GM19099 (cell line): Measurements from ENCODE around the gene FARP1.

Experiments used
- POLR2A ChIP-seq: IDR thresholded peaks from 3 replicates; pipeline ENCODE4 v1.6.1; 2011; ENCODE audit warnings: low read depth; ENCODE audit not compliant: insufficient read length; ENCODE audit errors: extremely low read depth

Gene FARP1

DNA sequence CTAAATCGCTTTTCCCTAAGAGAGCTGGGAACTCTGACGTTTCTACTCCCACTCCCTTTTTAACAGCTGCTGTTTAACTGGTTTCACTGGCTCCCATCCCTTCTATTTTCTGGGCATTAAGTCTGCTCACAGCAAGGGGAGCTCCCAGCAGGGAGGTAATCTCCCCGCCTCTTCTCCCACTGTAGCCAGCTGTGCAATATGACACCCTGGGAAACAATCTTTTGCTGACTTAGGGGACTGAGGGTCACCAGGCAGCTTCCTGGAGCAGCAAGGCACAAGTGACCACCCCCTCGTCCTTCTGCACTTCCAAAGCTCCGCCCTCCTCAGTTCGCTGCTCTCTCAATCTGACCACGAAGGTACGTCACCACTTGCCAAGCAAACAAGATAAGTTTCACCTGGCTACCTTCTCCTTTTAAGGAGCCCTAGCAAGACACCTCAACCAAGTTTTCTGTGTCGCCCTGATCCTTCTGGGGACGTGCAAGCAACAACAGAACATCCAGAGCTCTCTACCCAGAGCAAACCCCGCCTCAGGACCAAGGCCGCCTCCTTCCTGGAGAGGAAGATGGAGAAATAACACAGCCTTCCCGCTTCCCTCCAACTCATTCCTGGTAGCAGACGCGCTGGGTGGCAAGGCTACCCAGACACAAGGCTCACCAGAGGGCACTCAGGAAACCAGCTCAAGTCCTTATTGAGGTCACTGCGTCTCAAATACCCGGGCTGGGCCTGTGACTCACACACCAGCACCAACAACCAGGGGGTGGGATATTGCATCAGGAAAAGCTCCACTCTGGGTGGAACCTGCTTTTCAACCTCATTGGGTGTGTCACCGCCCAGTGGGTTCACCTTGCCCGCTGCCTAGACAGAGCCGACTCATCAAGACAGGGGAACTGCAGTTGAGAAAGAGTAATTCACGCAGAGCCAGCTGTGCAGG, 341.7 kb downstream of the FARP1 start:
- no peak for TF ChIP-seq POLR2A

DNA sequence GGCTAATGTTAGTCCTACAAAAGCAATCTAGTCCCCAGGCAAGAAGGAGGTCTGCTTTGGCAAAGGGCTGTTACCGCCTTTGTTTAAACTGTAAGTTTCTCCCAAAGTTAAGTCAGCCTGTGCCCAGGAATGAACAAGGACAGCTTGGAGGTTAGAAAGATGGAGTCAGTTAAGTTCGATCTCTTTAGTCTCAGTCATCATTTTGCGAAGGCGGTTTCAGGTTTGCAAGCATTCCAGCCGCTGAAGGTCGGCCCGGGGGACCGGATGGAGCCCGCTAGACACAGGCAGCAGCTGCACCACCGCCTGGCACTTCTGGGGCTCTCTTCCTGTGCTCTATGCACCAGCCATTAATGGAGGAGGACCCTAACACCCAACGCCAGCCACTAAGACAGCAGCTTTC, 342.7 kb downstream of the FARP1 start:
- TF ChIP-seq POLR2A = no peak

DNA sequence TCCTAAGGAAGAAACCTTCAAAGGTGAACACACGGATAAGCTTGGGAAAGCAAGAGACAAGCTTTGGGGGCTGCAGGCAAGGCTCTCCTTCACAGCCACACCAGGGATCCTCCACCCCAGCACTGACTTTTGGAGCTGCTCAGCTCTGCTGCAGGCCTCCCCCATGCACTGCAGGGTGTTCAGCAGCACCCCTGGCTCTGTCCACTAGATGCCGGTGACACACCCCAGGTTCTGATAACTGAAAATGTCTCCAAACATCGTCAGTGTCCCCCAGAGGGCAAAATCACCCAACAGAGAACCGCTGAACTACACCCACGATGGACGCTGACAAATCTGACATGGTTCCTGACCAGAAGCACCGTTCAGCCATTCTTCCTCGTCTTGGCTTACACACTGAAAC, 343.5 kb downstream of the FARP1 start:
- no peak for TF ChIP-seq POLR2A

DNA sequence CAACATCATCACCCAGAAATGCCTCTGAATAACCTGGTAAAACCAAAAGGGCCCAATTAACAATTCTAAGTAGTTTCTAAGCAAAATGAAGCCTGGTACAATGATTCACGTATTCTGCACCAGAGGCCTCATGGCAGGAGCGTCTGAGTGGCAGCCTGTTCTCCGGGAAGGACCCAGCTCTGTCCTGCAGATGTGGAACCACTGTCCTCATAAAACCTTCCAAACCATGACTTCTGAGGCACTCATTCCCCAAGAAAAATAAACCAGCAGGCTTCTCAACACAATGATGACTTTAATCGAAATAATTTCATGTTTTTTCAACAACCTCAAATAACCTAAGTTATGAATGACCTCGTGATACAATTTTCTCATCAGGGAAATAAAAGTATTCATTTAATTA, 344.1 kb downstream of the FARP1 start:
- no peak for TF ChIP-seq POLR2A

DNA sequence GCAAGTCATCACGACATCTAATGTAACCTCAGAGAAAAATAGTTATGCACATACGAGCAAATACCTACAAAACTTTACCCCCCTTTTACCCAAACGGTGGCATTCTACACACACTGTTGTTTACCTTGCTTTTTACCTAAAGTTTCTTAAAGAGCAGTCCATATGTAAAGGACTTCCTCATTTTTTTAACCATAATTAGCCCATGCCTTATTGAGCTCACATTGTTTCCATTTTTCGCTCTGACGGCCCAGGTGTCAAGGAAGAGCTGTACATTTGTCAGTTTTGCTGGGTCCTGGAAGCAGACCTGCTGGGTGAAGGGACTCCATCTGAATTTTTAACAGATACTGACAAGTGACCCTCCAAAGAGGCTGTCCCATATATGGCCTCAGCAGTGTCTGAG, 344.6 kb downstream of the FARP1 start:
- no peak for TF ChIP-seq POLR2A

DNA sequence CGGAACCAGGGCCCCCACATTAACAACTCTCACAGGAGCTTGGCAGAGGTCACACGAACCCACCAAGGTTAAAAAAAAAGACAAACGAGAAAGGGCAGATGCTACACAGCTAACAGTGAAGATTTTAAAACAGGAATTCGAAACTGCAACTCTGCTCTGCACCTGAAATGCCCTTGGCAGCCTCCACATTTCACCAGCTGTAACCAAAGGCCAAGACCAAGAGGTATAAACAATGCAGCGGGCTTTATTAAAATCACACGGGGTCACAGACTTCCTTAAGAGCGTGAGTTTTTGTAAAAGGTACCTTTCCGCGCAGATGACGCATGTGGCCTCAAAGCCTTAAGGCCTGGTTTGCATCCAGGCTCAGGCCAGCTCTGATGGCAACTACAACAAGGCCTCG, 345.8 kb downstream of the FARP1 start:
- TF ChIP-seq POLR2A = no peak

DNA sequence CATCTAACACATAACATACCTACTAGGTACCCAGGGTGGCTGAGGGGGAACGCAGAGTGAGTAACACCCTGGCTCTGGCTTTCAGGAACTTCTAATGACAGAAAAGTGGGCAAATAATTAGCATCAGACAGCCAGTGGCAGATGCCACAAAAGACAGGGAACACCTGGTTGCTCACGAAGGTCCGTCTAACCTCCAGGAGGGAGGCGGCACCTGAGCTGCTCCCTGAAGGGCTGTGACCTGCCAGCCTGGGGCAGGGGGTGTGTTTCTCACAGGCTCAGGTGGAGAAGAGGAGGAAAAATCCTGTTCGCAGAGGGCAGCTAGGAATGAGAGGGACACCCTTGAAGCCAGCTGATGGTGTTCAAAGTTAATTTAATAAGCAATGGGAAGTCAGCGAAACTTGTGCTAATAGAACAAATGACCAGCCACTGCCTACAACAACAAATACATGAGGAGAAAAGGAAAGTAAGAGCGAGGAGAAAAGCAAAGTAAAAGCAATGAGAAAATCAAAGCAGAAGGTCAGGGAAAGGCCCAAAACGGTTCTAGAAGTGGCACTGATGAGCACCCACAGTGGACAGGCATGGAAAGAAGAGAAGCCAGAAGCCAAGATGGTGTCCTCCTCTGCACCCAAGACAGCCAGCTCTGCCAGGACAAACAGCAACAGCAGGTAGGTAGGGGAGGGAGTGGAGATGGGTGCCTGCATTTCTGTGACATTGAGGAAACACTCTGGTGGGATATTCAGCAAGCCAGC, 346.7 kb downstream of the FARP1 start:
- no peak for TF ChIP-seq POLR2A

DNA sequence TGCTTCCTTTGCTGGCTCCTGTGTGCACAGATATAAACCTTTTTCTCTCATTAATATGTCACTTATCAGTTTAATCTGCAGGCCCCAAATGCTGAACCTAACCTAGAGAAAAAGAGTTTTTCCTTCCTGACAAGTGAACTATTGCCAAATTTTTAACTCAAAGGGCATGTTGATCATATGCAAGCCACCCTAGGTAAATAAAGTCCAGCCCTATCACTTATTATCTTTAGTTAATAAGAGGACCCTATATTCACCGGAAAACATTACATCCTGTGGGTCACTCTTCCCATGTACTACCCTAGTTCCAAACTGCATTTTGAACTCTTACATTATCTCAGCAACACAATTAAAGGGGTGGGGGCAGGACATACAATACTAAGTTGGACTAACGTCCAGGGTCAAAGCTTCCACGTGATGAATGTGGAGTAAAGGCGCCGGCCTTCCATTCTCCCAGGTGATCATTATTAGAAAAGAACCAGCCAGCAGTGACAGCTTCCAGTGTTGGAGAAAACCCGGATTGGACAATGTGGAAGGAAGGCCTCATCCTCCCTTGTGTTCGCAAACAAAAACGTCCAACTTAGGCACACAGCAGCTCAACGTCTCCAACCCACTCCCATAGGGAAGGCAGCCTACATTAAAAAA, 347.4 kb downstream of the FARP1 start:
- TF ChIP-seq POLR2A = no peak

DNA sequence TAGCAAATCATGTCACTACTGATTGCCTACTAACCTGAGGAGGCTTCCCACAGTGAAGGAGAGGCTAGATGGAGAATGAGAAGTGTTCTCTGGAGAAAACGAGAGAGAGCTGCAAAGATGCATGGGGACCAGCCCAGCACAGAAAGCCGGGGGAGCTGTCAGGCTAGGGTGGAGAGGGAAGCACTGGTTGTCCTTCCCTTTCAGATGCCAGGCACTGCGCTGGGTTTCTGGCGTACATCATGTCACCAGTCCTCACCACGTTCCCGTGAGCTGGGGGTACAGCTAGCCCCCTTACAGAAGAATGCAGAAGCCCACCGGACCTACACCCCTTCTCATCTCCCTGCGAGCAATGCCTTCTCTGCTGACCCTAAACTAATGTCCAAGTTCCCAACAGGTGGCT, 348.0 kb downstream of the FARP1 start:
- TF ChIP-seq POLR2A = no peak

DNA sequence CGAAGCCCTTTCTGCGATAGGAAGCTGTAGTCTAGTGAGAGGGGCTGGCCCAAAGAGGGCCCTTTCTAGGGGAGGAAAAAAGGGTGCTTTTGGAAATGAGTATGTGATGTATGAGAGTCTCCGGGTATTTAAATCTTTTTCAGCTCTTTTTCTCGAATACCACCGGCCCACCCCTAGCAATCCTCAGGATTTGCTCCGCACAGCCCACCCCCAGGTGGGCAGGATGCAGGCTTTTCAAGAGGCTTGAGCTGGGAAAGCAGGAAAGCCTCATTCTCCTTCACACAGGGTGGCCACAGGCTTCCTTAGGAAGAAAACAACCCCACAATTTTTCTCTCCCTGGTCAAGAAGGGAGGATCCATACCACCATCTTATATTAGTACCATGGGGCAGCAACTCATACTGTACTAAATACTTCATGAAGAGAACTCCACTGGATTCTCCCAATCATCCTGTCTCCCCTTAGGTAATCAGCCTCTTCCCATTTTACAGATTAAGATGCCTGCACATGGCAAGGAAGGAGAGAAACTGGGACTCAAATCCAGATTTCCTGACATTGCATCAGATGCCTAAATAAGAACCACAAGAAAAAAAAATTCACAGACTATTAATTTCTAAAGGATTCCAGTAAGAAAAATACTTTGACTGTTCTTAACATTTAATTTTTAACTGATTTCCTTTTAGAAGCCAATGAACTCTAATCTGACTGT, 349.6 kb downstream of the FARP1 start:
- no peak for TF ChIP-seq POLR2A

DNA sequence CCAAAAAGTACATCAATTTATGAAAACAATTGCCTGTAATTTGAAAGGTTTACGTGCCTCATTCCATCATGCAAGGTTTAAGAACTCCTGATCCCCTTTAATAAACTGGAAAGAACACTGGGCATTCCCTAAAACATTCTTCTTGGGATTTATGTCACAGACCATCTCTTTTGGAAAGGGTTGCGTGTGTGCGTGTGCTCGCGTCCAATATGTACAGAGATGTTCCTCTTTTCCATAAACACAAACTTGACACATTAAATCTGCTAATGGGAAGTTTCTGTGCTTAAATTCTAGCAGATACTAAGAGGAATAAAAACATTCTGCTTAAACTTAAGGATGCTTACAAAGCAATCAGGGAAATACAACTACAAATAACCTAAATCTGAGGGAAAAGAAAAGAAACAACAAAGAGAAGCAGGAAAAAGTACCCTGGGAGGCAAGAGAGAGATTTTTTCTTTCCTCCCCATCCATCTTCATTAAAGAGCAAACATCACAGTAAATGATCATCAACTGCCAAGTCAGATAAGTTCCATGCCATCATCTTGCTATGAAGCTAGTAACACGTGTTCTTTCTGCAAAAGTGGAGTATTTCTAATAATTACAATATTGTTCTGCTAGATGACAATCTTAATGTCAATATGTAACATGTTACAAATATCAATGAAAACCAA, 350.3 kb downstream of the FARP1 start:
- TF ChIP-seq POLR2A = no peak

DNA sequence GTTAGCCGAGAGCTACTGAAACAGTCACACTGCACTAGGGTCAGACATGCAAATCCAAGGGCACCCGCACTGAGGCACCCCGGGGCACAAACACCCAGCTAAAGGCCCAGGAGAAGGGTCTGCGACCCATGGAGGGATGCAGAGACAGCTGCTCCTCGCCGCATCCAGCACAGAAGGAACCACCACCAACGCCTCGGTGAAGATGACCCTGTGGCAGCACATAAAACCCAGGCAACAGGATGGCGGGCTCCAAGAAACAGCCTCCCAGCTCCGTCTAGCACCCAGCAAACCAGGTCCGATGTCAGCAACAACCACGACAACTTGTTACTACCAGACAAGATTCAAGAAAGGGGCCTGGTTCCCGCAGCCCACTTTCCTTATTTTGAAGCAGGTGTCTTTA, 351.9 kb downstream of the FARP1 start:
- no peak for TF ChIP-seq POLR2A

DNA sequence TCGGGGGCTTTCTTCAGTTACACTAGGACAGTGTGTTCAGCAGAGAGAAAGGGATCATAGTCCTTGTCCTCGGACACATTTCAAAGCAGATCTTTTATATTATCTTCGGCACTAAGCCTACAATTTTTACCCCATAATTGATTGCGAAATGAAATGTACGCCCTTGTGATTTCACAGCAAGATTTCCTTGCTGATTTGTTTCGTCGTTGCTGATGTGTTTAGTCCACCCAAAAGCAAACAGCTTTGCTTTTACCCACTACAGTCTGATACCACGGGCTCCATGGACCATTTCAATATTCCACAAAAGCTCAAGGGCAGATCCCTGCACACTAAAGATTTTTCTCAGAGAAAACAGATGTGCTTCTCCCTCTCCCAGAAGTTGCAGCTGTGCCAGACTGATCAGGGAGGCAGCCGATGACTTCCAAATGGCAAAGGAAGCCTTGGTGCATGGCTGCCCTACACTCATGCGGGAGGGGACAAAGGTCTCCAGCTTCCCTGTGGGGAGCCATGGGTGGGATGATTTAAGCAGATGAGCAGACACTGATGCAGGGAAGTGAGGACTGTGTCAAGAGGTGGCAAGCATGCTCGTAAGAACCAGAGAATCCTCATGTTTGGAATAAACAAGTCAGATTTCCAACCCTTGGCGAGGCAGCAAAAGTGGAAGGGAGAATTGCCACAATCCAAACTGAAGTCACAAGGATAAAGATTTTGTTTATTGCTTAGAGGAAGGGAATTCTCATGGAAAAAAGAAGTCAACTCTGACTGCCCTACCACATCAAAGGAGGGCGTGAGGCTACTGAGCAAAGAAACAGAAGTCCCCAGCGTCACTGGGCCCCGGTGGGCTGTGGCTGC, 353.0 kb downstream of the FARP1 start:
- TF ChIP-seq POLR2A = no peak

DNA sequence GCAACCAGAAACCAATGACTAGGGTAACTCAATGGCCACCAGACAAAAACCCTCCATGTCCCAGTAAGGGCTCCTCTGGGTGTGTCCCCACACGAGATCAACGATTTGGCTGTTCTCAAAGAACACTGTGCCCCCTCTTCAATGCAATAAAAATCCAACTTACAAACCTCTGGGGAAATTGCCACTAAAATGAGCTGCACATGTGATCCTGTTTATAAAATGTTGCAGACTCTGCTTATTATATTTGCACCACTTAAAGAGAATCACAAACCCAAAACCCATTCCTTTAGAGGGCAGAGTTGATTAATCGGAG, 353.5 kb downstream of the FARP1 start:
- no peak for TF ChIP-seq POLR2A

DNA sequence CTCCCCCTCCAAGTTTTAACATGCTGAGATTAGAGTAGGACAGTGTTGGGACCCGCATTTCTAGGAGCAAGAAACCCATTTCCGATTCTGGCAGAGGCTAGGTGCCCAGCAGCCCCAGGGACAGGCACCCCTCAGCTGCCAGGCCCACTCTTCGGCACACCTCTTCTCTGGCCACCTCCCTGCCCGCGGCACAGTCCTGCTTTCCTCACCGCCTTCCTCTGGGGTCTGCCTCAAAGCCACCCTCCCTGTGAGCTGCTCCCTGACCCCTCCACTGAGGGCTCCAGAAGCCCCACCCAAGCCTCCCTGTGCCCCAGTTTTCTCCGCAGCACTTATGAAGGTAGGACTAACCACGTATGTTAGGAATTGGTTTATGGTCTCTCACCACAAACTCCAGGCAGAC, 354.1 kb downstream of the FARP1 start:
- TF ChIP-seq POLR2A = no peak
